ENCODE data around the gene NME5. TPM values are rescaled to one million over a fixed set of nuclear protein-coding genes. Genes with fewer than 3 reads are reported as not detected.

Gene NME5
- total RNA-seq, 1 donor from 2014 or later = 0.82 TPM

- no peak overlapping the region for H3K4me3 Mint-ChIP-seq (ENCODE audit: unreplicated experiment)
- H3K36me3 Mint-ChIP-seq (ENCODE audit: low read depth, unreplicated experiment) = peaks cover 28% of the 10 kb centered on the region
- peaks cover 3% of the 10 kb centered on the region for H3K27me3 Mint-ChIP-seq (ENCODE audit: unreplicated experiment)
- no peaks in the 10 kb centered on the region for H3K4me1 Mint-ChIP-seq (ENCODE audit: unreplicated experiment)
- no peaks in the 10 kb centered on the region for H3K9me3 Mint-ChIP-seq (ENCODE audit: unreplicated experiment)
- no peak overlapping the region for H3K27ac Mint-ChIP-seq (ENCODE audit: unreplicated experiment)
- DNase-seq (ENCODE audit: low spot score) = no peak
- TF ChIP-seq CTCF (IDR thresholded peaks at IDR 0.05; ENCODE audit: unreplicated experiment) = no peak
These were observed 31.1 kb upstream of the NME5 start for GRCh38 chr5:138170299-138170698.

GRCh38 chr5:138169124-138169523 is 29.9 kb upstream of the NME5 start:
- H3K9me3 Mint-ChIP-seq (ENCODE audit: unreplicated experiment) = no peaks in the 10 kb centered on the region
- H3K4me1 Mint-ChIP-seq (ENCODE audit: unreplicated experiment) = no peaks in the 10 kb centered on the region
- no peak for DNase-seq (ENCODE audit: low spot score)
- no peak for TF ChIP-seq CTCF (IDR thresholded peaks at IDR 0.05; ENCODE audit: unreplicated experiment)
- peaks cover 35% of the 10 kb centered on the region for H3K36me3 Mint-ChIP-seq (ENCODE audit: low read depth, unreplicated experiment)
- peaks cover 3% of the 10 kb centered on the region for H3K27me3 Mint-ChIP-seq (ENCODE audit: unreplicated experiment)
- H3K27ac Mint-ChIP-seq (ENCODE audit: unreplicated experiment) = no peak overlapping the region
- H3K4me3 Mint-ChIP-seq (ENCODE audit: unreplicated experiment) = no peak overlapping the region

- Mint-ChIP-seq H3K27ac (ENCODE audit: unreplicated experiment) (no peak overlapping the region), H3K27me3 (ENCODE audit: unreplicated experiment) (no peaks in the 10 kb centered on the region), H3K36me3 (ENCODE audit: low read depth, unreplicated experiment) (peaks cover 50% of the 10 kb centered on the region), H3K4me1 (ENCODE audit: unreplicated experiment) (peaks cover 2% of the 10 kb centered on the region), H3K9me3 (ENCODE audit: unreplicated experiment) (no peaks in the 10 kb centered on the region), H3K4me3 (ENCODE audit: unreplicated experiment) (no peak overlapping the region)
- no peak for DNase-seq (ENCODE audit: low spot score)
- no peak for TF ChIP-seq CTCF (IDR thresholded peaks at IDR 0.05; ENCODE audit: unreplicated experiment)
These were observed 24.5 kb upstream of the NME5 start for GRCh38 chr5:138163721-138164120.

GRCh38 chr5:138160706-138161105 is 21.5 kb upstream of the NME5 start:
- H3K36me3 Mint-ChIP-seq (ENCODE audit: low read depth, unreplicated experiment) = peaks cover 60% of the 10 kb centered on the region
- TF ChIP-seq CTCF (IDR thresholded peaks at IDR 0.05; ENCODE audit: unreplicated experiment) = no peak
- H3K9me3 Mint-ChIP-seq (ENCODE audit: unreplicated experiment) = no peaks in the 10 kb centered on the region

GRCh38 chr5:138159666-138160065 is 20.4 kb upstream of the NME5 start:
- TF ChIP-seq CTCF (IDR thresholded peaks at IDR 0.05; ENCODE audit: unreplicated experiment) = no peak
- no peak for DNase-seq (ENCODE audit: low spot score)
- Mint-ChIP-seq H3K36me3 (ENCODE audit: low read depth, unreplicated experiment) (peaks cover 52% of the 10 kb centered on the region), H3K4me1 (ENCODE audit: unreplicated experiment) (peaks cover 2% of the 10 kb centered on the region), H3K27me3 (ENCODE audit: unreplicated experiment) (no peaks in the 10 kb centered on the region), H3K4me3 (ENCODE audit: unreplicated experiment) (peak overlapping the region; percentile 17), H3K9me3 (ENCODE audit: unreplicated experiment) (no peaks in the 10 kb centered on the region), H3K27ac (ENCODE audit: unreplicated experiment) (no peak overlapping the region)

More at GRCh38 chr5:138160706-138161105, 21.5 kb upstream of the NME5 start:
- Mint-ChIP-seq H3K27ac (ENCODE audit: unreplicated experiment) (no peak overlapping the region), H3K4me1 (ENCODE audit: unreplicated experiment) (peaks cover 2% of the 10 kb centered on the region), H3K4me3 (ENCODE audit: unreplicated experiment) (peak overlapping the region; percentile 12), H3K27me3 (ENCODE audit: unreplicated experiment) (no peaks in the 10 kb centered on the region)
- DNase-seq (ENCODE audit: low spot score) = no peak

Measured in endothelial cell (in vitro differentiated cells).